Peyer's patch (tissue), 4 donors: ENCODE results near the gene DEFB121. TPM values are rescaled to one million over a fixed set of nuclear protein-coding genes. Genes with fewer than 3 reads are reported as not detected.
"Not testable (repeated sequence)": the region's sequence is repeated elsewhere in the genome, so short reads cannot be mapped to it uniquely, and the experiment has no call there.

ENCODE experiments used
- DNase-seq, 3 donors: peaks; one replicate each; pipeline ENCODE4 v3.0.0-alpha.2; 2017 to 2019
- H3K27ac ChIP-seq, 4 donors: fragments of 200-600 bp; sonication (generic); one replicate each; pipeline ENCODE4 v1.5.1; 2016 to 2019
- H3K27me3 ChIP-seq, 2 donors: fragments of 200-600 bp; sonication (generic); one replicate each; pipeline ENCODE4 v1.5.1; 2019
- H3K36me3 ChIP-seq, 3 donors: fragments of 200-600 bp; sonication (generic); one replicate each; pipeline ENCODE4 v1.5.1; 2016 to 2019
- H3K4me1 ChIP-seq, 4 donors: fragments of 200-600 bp; sonication (generic); one replicate each; pipeline ENCODE4 v1.5.1; 2016 to 2019
- H3K4me3 ChIP-seq, 4 donors: fragments of 200-600 bp; sonication (generic); 1 replicate in 3 of 4; 2 replicates in 1 of 4; pipeline ENCODE4 v1.5.1; 2016 to 2019; ENCODE audit warnings: mild to moderate bottlenecking in 1 of 4
- H3K9me3 ChIP-seq, 4 donors: fragments of 200-600 bp; sonication (generic); one replicate each; pipeline ENCODE4 v1.5.1; 2016 to 2019; ENCODE audit warnings: mild to moderate bottlenecking in 1 of 4
- CTCF ChIP-seq, 6 experiments: fragments of 450-650 bp in 4 of 6; fragments of 200-600 bp in 2 of 6; sonication (generic) in 1 of 6; IDR thresholded peaks; one replicate each; pipeline ENCODE4 v1.5.1; 2017 to 2019; ENCODE audit warnings: antibody characterized with exemption in 6 of 6, mild to moderate bottlenecking in 3 of 6, moderate library complexity in 1 of 6
- POLR2A ChIP-seq, 2 donors: fragments of 450-650 bp; IDR thresholded peaks; one replicate each; pipeline ENCODE4 v1.5.1; 2017; ENCODE audit warnings: antibody characterized with exemption in 2 of 2, mild to moderate bottlenecking in 2 of 2, moderate library complexity in 2 of 2
- small RNA-seq, 2 donors: library from RNA; depleted of rRNA; stranded (forward); fragments of <200 nt; gene quantifications; one replicate each; pipeline ENCODE3, GENCODE V24; 2016
- total RNA-seq, 4 donors: library from RNA; depleted of rRNA; stranded (reverse); fragments of >200 nt; gene quantifications; one replicate each; pipeline ENCODE4 v1.1.0, GENCODE V29; 2016

The DEFB121 gene
- total RNA-seq, 4 donors from 2014 or later, result not detected

GRCh38 chr20:31390490-31390889, 15.5 kb downstream of the DEFB121 start, which contains the start of gene DEFB119:
TSS of gene DEFB119 (minus strand) at chr20:31390590. CDS start at chr20:31390483, 107 bp downstream.
- Histone ChIP-seq H3K9me3 (no peaks in the 10 kb centered on the region), H3K27me3 (no peaks in the 10 kb centered on the region), H3K36me3 (no peaks in the 10 kb centered on the region), H3K4me1 (no peaks in the 10 kb centered on the region), H3K27ac (no peak within 1 kb of the TSS), H3K4me3 (no peak within 1 kb of the TSS)
- no peak for DNase-seq
- TF ChIP-seq CTCF (IDR thresholded peaks at IDR 0.05), result no peak
- no peak for TF ChIP-seq POLR2A (IDR thresholded peaks at IDR 0.05)

GRCh38 chr20:31374346-31374745, 31.7 kb downstream of the DEFB121 start:
- no peak overlapping the region for H3K27ac ChIP-seq
- no peak for DNase-seq
- no peak overlapping the region for H3K4me3 ChIP-seq
- H3K36me3 ChIP-seq, result no peaks in the 10 kb centered on the region
- no peak for TF ChIP-seq POLR2A (IDR thresholded peaks at IDR 0.05)
- no peak for TF ChIP-seq CTCF (IDR thresholded peaks at IDR 0.05)
- no peaks in the 10 kb centered on the region for H3K4me1 ChIP-seq
- no peaks in the 10 kb centered on the region for H3K27me3 ChIP-seq
- H3K9me3 ChIP-seq, result no peaks in the 10 kb centered on the region

- Histone ChIP-seq H3K27me3 (no peaks in the 10 kb centered on the region), H3K4me3 (no peak within 1 kb of the TSS), H3K4me1 (no peaks in the 10 kb centered on the region), H3K36me3 (no peaks in the 10 kb centered on the region), H3K9me3 (no peaks in the 10 kb centered on the region), H3K27ac (no peak within 1 kb of the TSS)
- DNase-seq, result no peak
- TF ChIP-seq POLR2A (IDR thresholded peaks at IDR 0.05), result no peak
- no peak for TF ChIP-seq CTCF (IDR thresholded peaks at IDR 0.05)
Measured at GRCh38 chr20:31368301-31368700, 37.7 kb downstream of the DEFB121 start, which contains the start of gene DEFB118. TSS of gene DEFB118 (plus strand) at chr20:31368601. CDS start at chr20:31368651, 50 bp downstream.

- not testable (repeated sequence) for H3K9me3 ChIP-seq, H3K36me3 ChIP-seq, DNase-seq, H3K27me3 ChIP-seq, H3K4me3 ChIP-seq, H3K4me1 ChIP-seq, H3K27ac ChIP-seq
Measured at GRCh38 chr20:31364272-31364671, 41.7 kb downstream of the DEFB121 start.

GRCh38 chr20:31363295-31363694, 42.7 kb downstream of the DEFB121 start:
- Histone ChIP-seq H3K27me3 (no peaks in the 10 kb centered on the region), H3K27ac (no peak overlapping the region), H3K36me3 (no peaks in the 10 kb centered on the region), H3K4me3 (no peak overlapping the region), H3K4me1 (no peaks in the 10 kb centered on the region), H3K9me3 (peaks cover 0 to 5% (median 0%) of the 10 kb centered on the region in 4 donors)
- no peak for DNase-seq
- no peak for TF ChIP-seq CTCF (IDR thresholded peaks at IDR 0.05)
- no peak for TF ChIP-seq POLR2A (IDR thresholded peaks at IDR 0.05)

GRCh38 chr20:31355981-31356380, 50.0 kb downstream of the DEFB121 start:
- TF ChIP-seq CTCF (IDR thresholded peaks at IDR 0.05), result no peak
- Histone ChIP-seq H3K27ac (no peak overlapping the region), H3K36me3 (no peaks in the 10 kb centered on the region), H3K4me1 (no peaks in the 10 kb centered on the region), H3K9me3 (peaks cover 0 to 5% (median 0%) of the 10 kb centered on the region in 4 donors), H3K4me3 (no peak overlapping the region), H3K27me3 (no peaks in the 10 kb centered on the region)
- DNase-seq, result no peak

Small RNA genes within 50 kb of the gene (small RNA-seq; reads per million reads assigned to genes)
- gene DEFB117 (0 reads per million in 2 donors), gene RF00561 (0 reads per million in 2 donors), gene RNA5SP480 (0 reads per million in 2 donors)

Other genes starting within 250 kb of the DEFB121 start
- gene DEFB115, start 148.6 kb downstream of the DEFB121 start, total RNA-seq, result not detected
- gene DEFB116, start 97.6 kb downstream of the DEFB121 start, total RNA-seq, result not detected
- gene DEFB118, start 37.6 kb downstream of the DEFB121 start, total RNA-seq, result not detected
- not detected for gene DEFB119, start 15.6 kb downstream of the DEFB121 start, total RNA-seq
- gene DEFB123, start 34.4 kb upstream of the DEFB121 start, total RNA-seq, result not detected
- gene DEFB124, start 68.9 kb upstream of the DEFB121 start, total RNA-seq, result not detected
- 1 to 10 TPM in 2 of 4 donors, not detected in 2; 1.4 to 1.7 TPM for gene REM1, start 69.1 kb upstream of the DEFB121 start, total RNA-seq
- 10 to 100 TPM; 38.9 to 97.4 (median 56.3) TPM for gene HM13, start 108.2 kb upstream of the DEFB121 start, total RNA-seq
- gene ID1, start 199.1 kb upstream of the DEFB121 start, total RNA-seq, result 100 to 1,000 TPM; 408 to 760 (median 570) TPM
- 1 to 10 TPM in 1 of 4 donors, not detected in 3; 2.5 TPM for gene COX4I2, start 231.7 kb upstream of the DEFB121 start, total RNA-seq